GM19351 (cell line): ENCODE results near the gene EPHA2.
A peak's percentile ranks its signal among the peaks of the same experiment; 100 is the strongest.

Experiments used
- ATAC-seq: cut with Tn5 transposase; IDR thresholded peaks from one replicate; pipeline ENCODE4 v1.9.1; 2021; ENCODE audit warnings: mild to moderate bottlenecking, moderate library complexity; ENCODE audit not compliant: unreplicated experiment

Gene EPHA2

DNA sequence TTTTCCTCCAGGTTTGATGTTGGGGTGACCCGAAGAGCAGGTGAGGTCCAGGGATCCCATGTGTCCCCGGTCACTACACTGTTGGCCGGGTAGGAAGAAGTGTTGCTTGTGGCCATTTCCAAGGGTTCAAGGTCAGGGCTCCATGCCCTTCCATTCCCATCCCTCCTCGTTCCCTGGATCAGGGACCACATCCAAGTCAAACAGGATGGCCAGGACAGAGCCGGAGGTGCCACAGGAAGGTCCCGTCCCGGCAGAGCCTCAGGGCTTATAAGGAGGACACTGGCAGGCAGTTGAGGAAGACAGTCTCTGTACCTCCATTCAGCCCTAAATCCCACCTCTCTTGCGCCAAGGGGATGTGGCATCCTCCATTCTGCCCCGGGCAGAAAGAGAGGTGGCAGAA is 60.4 kb downstream of the EPHA2 start:
- ATAC-seq: no peak

GRCh38 chr1:16094453-16095158 is 61.3 kb downstream of the EPHA2 start:
- ATAC-seq: no peak

DNA sequence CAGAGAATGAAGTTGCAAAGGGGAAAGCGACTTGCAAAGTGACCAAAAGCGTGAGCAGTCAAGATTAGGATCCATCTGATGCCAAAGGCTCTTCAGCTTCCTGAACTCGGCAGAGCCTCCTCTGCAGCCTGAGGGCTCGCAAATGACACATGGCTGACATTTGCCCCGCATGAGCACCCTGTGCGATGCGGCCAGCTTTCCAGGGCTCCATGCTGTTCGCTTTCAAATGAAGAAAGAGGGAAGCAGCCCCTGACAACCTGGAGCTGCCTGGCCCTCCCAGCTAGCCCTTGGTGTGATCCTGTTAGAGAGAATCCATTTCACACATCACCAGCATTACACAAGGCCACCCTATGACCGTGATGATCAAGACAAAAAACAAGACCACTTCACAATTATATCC is 62.3 kb downstream of the EPHA2 start:
- ATAC-seq: no peak

DNA sequence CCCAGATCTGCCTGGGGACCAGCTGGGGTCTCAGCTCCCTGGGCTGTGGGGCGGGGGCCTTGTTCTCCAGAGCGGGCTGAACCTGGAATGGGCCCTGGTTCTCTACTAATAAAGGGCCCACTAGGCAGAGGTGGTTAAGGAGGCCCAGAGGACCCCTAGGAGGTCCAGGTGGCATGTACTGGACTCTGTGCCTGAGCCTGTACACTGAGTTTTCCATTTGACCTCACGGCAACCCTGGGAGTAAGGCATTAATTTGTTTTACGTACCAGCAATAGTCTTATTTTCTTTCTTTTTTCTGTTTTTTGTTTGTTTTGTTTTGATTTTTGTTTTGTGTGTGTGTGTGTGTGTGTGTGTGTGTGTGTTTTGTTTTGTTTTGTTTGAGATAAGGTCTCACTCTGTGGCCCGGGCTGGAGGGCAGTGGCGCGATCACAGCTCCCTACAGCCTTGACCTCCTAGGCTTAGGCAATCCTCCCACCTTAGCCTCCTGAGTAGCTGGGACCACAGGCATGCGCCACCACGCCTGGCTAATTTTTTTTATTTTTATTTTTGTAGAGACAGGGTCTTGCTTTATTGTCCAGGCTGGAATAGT is 62.9 kb downstream of the EPHA2 start:
- ATAC-seq: no peak

GRCh38 chr1:16092097-16092922 is 63.6 kb downstream of the EPHA2 start:
- ATAC-seq: no peak

DNA sequence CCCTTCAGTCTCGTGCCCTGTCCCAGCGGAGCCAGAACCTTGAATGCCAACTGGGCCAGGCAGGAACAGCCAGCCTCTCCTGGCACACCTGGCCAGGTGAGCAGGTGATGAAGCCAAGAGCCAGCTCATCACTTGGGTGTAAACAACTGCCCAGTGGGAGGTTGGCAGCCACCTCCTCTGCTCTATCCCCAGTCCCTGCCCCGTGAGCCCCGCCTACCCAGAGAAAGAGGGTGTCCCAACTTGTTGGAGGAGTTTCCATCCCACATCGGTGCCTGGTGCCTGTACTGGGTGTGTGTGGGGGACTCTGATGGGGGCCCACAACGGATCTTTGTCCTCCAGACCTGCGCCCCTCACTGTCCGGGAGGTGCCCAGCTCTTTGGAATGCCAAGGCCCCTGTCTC is 64.6 kb downstream of the EPHA2 start:
- no peak for ATAC-seq

DNA sequence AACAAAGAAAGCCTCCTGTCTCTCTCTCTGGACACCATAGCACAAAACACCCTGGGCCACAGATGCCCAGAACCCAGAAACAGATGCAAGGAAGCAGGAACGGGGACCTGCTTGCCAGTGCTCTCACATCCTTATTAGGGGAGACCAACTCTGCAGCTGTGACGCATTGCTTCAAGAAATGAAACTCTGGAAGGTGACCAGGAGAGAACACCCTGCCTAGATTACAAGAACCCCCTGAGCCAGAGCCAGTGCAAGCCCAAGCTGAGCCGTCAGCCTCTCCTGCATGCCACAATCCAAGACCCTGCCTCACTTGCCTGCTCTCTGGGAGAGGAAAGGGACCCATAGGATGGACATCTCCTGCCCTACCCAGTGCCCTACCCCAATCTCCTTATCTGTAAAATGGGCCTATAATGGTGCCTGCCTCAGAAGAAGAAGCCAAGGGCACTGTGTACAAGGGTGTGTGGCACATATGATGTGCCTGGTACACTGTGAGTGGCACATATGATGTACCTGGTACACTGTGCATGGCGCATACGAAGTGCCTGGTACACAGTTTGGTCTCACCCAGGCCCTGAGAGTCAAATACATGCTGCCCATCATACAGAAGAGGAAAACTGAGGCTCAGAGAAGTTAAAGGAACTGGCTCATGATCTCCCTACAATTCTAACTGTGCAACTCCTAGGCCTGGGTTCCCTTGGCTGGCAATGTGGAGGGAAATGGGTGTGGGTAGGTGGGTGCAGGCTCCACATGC is 65.6 kb downstream of the EPHA2 start:
- no peak for ATAC-seq

GRCh38 chr1:16088996-16089395 is 66.9 kb downstream of the EPHA2 start:
- ATAC-seq: no peak

DNA sequence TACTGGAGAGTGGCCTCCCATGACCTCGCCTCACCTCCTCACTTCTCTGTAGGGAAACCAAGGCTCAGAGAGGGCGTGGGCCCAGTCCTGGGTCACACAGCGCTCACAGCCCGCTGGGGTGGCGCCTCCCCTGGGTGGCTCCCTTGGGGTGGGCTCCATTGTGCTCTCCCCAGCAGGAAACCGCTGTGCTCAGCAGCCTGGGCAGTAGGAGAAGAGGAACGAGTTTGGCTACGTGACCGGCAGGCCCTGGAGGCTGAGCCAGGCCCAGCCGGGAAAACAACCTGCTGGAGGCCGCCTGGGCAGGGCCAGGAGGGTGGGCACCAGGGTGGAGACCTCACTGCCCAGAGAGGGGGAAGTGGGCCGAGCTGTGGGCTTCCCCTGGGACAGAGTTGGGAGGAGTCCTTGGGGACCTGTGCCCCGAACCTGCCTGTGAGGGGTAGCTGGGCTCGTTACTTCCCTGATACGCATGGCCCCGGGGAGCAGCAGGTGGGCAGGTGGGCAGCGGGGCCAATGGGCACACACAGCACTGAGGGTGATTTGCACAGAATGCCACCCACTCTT is 67.4 kb downstream of the EPHA2 start:
- ATAC-seq: no peak

- no peak for ATAC-seq
These were observed 68.1 kb downstream of the EPHA2 start for GRCh38 chr1:16087733-16088132.

DNA sequence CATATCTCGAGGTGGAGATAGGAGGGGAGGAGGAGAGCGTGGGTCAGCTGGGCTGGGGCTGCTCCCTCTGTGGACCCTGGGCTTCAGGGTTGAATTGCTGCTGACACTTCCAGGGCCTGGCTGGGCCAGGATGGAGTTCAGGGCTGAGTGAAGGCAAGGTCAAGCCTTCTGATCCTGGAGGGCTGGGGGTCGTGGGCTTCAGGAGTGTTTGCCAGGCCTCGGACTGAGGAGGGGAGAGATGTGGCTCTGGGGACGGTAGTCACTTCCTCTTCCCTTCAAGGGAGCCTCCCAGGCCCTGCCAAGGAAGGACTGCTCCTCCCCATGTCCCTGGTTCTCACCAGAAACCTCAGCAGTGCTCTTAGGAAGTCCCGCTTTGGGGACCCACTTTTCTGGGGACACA is 70.3 kb downstream of the EPHA2 start:
- ATAC-seq: no peak

GRCh38 chr1:16083486-16083885 is 72.4 kb downstream of the EPHA2 start:
- ATAC-seq: no peak

GRCh38 chr1:16082283-16083038 is 73.4 kb downstream of the EPHA2 start:
- no peak for ATAC-seq

GRCh38 chr1:16081636-16082035 is 74.2 kb downstream of the EPHA2 start:
- ATAC-seq: no peak

DNA sequence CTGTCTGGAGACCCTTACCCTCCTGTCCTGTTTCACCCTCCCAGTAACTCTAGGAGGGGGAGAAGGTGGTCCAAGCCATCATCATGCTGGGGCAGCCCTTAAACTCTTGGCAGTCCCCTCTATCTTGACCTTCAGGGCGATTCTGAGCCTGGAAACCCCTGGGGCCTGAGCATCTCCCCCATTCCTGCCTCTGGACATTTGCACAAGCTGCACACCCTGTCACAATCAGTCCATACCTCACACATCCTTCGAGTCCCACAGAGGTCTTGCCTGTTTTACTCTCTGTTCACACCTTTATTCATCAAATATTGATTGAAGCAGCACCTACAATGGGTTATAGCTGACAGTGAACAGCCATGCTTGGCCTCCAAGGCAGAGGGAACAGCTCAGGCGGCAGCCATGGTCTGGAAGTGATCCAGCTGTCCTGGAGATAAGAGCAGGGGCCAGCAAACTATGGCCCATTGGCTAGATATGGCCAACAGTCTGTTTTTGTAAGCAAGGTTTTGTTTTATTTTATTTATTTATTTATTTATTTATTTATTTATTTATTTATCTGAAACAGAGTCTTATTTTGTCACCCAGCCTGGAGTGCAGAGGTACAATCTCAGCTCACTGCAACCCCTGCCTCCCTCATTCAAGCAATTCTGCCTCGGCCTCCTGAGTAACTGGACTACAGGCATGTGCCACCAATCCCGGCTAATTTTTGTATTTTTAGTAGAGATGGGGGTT is 75.3 kb downstream of the EPHA2 start:
- no peak for ATAC-seq

DNA sequence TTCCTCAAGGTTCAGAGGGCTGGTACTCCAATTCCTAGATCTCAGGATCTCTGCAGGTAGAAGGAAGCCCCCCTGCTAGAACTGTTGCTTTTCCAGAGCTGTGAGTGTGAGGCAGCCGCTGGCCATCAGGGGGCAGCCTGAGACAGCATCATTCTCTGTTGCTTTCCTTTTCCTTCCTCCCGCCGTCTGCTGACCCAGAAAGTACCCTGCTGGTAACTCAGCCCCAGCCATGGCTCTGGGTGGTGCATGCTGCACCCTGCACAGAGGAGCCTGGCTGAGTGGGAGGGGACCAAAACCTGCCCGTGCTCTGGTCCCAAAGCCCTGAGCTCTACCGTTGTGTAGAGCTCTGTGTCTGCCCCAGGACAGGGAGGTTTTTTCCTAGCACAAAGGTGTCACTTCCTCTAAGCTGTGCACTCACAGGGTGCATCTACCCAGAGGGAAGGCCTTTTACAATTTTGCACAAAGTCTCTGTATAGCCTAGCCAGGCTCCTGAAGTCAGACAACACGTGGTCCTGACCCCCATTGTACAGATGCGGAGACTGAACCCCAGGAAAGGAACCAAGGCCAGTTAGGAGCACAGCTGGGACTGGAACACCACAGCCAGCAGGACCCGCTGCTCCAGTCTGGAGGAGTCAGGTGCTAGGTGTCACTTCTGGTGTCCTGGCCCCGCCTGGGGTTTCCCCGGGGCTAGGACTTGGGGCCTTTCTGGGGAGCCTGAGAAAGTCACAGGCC is 76.8 kb downstream of the EPHA2 start:
- ATAC-seq: peak; percentile 62

- ATAC-seq: no peak
These were observed 78.2 kb downstream of the EPHA2 start for GRCh38 chr1:16077406-16078245.

DNA sequence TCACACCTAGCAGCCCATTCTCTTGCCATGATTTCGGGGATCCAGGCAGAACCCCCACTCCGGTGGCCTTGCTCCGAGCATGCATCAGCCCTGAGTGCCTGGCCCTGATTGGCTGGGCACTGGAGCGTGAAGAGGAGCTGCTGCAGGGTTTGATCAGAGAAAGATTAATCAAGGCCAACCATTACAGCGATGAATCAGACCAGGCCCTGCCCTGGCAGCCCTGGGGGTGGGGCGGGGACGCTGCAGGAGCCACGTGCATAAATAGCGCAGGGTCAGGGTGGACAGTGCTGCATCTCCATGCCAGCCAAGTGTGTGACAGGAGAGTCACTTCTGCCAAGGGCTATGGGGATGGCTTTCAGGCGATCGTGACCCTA is 79.0 kb downstream of the EPHA2 start:
- no peak for ATAC-seq
